GM19395 (cell line): ENCODE results near the gene MYO3A.
A peak's percentile ranks its signal among the peaks of the same experiment; 100 is the strongest.

Experiments
- ATAC-seq: cut with Tn5 transposase; IDR thresholded peaks from one replicate; pipeline ENCODE4 v1.9.1; 2021; ENCODE audit warnings: mild to moderate bottlenecking, moderate library complexity; ENCODE audit not compliant: unreplicated experiment

The MYO3A gene, protein sequence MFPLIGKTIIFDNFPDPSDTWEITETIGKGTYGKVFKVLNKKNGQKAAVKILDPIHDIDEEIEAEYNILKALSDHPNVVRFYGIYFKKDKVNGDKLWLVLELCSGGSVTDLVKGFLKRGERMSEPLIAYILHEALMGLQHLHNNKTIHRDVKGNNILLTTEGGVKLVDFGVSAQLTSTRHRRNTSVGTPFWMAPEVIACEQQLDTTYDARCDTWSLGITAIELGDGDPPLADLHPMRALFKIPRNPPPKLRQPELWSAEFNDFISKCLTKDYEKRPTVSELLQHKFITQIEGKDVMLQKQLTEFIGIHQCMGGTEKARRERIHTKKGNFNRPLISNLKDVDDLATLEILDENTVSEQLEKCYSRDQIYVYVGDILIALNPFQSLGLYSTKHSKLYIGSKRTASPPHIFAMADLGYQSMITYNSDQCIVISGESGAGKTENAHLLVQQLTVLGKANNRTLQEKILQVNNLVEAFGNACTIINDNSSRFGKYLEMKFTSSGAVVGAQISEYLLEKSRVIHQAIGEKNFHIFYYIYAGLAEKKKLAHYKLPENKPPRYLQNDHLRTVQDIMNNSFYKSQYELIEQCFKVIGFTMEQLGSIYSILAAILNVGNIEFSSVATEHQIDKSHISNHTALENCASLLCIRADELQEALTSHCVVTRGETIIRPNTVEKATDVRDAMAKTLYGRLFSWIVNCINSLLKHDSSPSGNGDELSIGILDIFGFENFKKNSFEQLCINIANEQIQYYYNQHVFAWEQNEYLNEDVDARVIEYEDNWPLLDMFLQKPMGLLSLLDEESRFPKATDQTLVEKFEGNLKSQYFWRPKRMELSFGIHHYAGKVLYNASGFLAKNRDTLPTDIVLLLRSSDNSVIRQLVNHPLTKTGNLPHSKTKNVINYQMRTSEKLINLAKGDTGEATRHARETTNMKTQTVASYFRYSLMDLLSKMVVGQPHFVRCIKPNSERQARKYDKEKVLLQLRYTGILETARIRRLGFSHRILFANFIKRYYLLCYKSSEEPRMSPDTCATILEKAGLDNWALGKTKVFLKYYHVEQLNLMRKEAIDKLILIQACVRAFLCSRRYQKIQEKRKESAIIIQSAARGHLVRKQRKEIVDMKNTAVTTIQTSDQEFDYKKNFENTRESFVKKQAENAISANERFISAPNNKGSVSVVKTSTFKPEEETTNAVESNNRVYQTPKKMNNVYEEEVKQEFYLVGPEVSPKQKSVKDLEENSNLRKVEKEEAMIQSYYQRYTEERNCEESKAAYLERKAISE (N-terminal part only)

GRCh38 chr10:25933653-25934608 lies at the start of gene MYO3A:
MYO3A (plus strand) TSS chr10:25934229; CDS start chr10:25952111, 17,882 bp downstream.
- ATAC-seq = no peak

DNA sequence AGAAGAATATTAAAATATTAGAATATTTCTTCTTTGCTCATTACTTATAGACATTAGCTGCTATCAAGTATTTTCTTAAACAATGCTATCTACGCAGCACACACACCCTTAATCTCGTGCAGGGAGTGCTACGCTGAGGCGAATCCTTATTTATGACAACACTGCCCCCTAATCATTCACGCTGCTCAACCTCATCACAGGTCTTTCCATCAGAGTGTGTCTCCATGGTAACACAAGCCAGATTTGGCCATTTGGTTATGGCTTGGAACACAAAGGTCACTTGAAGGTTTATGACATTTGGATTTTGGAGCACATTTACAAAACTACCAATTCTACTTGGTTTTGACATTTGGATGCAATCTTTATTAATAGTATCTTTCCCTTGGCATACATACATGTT lies 45.4 kb upstream of the MYO3A start:
- no peak for ATAC-seq

- ATAC-seq = no peak
These were observed 43.0 kb upstream of the MYO3A start for GRCh38 chr10:25890995-25891394.

GRCh38 chr10:25895856-25896255 lies 38.2 kb upstream of the MYO3A start:
- no peak for ATAC-seq

- no peak for ATAC-seq
These were observed 37.6 kb upstream of the MYO3A start for GRCh38 chr10:25896421-25896820.

- no peak for ATAC-seq
These were observed 34.7 kb upstream of the MYO3A start for GRCh38 chr10:25899304-25899703.

GRCh38 chr10:25901199-25901598 lies 32.8 kb upstream of the MYO3A start:
- peak; percentile 49 for ATAC-seq

DNA sequence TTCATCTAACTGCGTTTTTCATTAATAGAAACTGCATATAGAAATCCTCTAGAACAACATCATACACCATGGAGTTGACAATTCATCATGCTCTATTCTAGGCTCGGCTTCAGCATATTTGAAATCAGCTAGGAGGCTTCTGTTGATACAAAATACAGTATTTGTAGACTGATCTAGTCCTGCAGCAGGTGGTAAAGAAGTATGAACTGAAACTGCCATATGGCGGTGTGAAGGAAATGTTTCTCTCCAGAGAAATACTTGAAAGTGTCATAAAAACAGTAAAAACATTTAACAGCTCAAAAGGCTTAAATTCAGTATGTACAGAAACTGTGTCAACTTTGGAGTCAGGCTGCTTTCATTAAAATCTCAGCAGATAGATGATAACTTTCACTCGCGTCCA lies 32.0 kb upstream of the MYO3A start:
- peak; percentile 78 for ATAC-seq

DNA sequence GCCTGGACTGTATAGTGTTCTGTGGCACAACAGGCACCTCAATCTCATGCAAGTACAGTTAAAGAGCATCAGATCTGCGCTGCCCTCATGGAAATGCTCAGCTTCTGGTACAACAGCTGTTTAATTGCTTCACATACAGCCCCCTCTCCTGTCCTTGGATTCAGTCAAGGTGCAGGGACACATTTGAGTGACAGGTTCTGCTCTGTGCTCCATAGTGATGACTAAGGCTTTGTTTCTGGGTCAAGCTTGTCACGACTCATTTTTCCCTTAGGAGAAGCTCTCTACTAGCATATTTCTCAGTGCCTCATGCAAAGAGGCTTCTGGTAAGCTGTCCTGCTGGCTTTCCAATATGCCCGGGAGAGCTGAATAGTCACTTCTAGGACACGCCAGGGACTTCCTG lies 26.8 kb upstream of the MYO3A start:
- no peak for ATAC-seq

DNA sequence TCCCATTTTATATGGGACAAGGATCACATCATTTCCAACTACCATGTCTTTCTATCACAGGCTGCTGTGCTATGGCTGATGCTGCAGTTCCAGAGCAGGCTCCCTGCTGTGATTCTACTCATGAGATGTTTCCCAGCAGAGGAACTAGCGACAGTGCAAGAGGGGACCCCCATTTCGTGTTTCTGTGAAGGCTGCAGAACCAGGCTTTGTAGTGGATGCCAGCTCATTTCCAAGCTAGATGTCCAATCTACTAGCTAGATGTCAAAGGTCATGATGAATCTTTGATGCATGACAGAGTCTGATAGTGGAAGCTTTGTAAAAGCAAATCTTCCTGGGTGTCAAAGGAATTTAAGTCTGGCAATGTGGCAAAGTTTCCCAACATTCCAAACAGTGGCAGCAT lies 21.2 kb upstream of the MYO3A start:
- no peak for ATAC-seq

DNA sequence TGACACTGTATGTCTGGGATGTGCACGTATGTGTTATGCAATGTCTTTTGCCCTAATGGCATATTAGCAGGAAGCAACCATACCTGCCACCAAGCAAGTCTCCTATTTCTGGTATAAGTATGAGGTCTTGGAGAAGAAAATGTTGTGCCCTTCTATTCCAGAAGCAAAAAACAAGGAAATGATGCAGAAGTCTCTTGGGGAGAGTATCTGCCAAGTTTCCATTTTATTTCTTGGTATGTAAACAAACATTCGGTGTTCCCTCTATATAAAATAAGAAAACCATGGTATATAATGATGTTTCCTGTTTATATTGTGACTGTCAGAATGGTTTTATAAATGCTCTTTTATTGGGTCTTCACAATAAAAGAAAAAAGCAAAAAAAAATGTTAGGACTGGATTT lies 19.3 kb upstream of the MYO3A start:
- ATAC-seq = no peak

- peak; percentile 73 for ATAC-seq
These were observed 651 bp downstream of the MYO3A start for GRCh38 chr10:25934621-25935139.

GRCh38 chr10:25938405-25938804 lies 4.4 kb downstream of the MYO3A start:
- no peak for ATAC-seq

GRCh38 chr10:25944771-25945170 lies 10.7 kb downstream of the MYO3A start:
- ATAC-seq = no peak

GRCh38 chr10:25952857-25953256 lies 18.8 kb downstream of the MYO3A start:
- peak; percentile 75 for ATAC-seq

- ATAC-seq = no peak
These were observed 20.8 kb downstream of the MYO3A start for GRCh38 chr10:25954851-25955250.

DNA sequence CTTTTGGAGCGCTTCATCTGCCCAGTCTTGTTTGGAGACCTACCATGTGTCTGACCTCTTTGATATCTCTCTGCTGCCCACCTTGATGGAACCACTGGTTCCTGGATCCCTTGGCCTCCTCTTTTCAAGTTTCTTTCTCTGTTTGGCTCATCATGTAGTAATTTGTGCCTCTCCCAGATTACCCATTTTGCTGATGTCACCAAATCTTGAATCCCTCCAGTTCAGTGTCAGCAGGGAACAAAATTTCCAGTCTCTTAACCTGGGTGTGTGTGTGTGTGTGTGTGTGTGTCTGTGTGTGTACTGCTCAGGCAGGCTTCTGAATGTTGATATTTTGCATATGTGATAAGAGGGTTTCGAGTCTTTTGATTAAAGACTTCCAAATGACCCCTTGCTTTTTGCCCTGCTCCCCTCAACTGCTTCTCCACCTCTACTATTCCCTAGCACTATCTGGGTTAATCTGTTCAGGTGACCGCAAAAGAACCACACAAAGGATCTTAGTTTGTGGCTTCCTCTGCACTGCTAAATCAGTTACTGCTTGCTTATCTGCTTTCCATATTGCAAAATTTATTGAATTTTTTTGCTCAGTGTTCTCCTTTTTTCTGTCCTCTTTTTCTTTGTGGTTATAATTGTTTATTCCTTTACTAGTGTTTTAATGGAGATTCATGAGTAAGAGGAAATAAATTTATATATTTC lies 25.7 kb downstream of the MYO3A start:
- no peak for ATAC-seq

GRCh38 chr10:25965584-25965983 lies 31.6 kb downstream of the MYO3A start:
- no peak for ATAC-seq

- ATAC-seq = no peak
These were observed 32.8 kb downstream of the MYO3A start for GRCh38 chr10:25966844-25967243.
